Activated CD8-positive, alpha-beta memory T cell treated with anti-CD3 and anti-CD28 coated beads for 48 hours (primary cell): ENCODE results near the gene ZMYM3.
"Not testable (repeated sequence)": the region's sequence is repeated elsewhere in the genome, so short reads cannot be mapped to it uniquely, and the experiment has no call there.

Experiments used
- DNase-seq, 3 experiments: peaks; one replicate each; pipeline ENCODE4 v3.0.0-alpha.2; 2020; ENCODE audit warnings: low read depth in 2 of 3, low spot score in 2 of 3

ZMYM3 gene

GRCh38 chrX:71254092-71254963, at the start of gene ZMYM3:
Gene ZMYM3 (minus strand): TSS chrX:71254140. CDS start chrX:71253255, 885 bp downstream.
- DNase-seq: peak; percentile 43 to 66 (median 51)

GRCh38 chrX:71302461-71303213, 48.7 kb upstream of the ZMYM3 start:
- no peak for DNase-seq

GRCh38 chrX:71301195-71301924, 47.4 kb upstream of the ZMYM3 start, which contains the start of gene ITGB1BP2:
Gene ITGB1BP2 (plus strand): TSS chrX:71301750. CDS start chrX:71301807, 57 bp downstream.
- DNase-seq: no peak

GRCh38 chrX:71300495-71300894, 46.6 kb upstream of the ZMYM3 start:
- DNase-seq: not testable (repeated sequence)

- not testable (repeated sequence) for DNase-seq
Observed at GRCh38 chrX:71300064-71300463, 46.1 kb upstream of the ZMYM3 start.

GRCh38 chrX:71298119-71298518, 44.2 kb upstream of the ZMYM3 start:
- DNase-seq: no peak

GRCh38 chrX:71296806-71297205, 42.9 kb upstream of the ZMYM3 start:
- no peak for DNase-seq

GRCh38 chrX:71292669-71293365, 38.9 kb upstream of the ZMYM3 start:
- no peak for DNase-seq

GRCh38 chrX:71291381-71291780, 37.4 kb upstream of the ZMYM3 start:
- DNase-seq: no peak

- DNase-seq: no peak
Observed at GRCh38 chrX:71285929-71286328, 32.0 kb upstream of the ZMYM3 start.

GRCh38 chrX:71283403-71284143, 29.6 kb upstream of the ZMYM3 start, which contains the start of gene NONO:
Gene NONO (plus strand): TSS chrX:71283635. CDS start chrX:71290638, 7,003 bp downstream.
- DNase-seq: peak; percentile 20 to 62 (median 59)

- peak; percentile 11 to 17 (median 12) for DNase-seq
Observed at GRCh38 chrX:71282514-71283402, 28.8 kb upstream of the ZMYM3 start.

- not testable (repeated sequence) for DNase-seq
Observed at GRCh38 chrX:71281300-71281699, 27.4 kb upstream of the ZMYM3 start.

GRCh38 chrX:71272313-71272712, 18.4 kb upstream of the ZMYM3 start:
- DNase-seq: not testable (repeated sequence)

- no peak for DNase-seq
Observed at GRCh38 chrX:71269801-71270395, 16.0 kb upstream of the ZMYM3 start.

- DNase-seq: not testable (repeated sequence)
Observed at GRCh38 chrX:71268624-71269023, 14.7 kb upstream of the ZMYM3 start.

- no peak for DNase-seq
Observed at GRCh38 chrX:71256856-71257255, 2.9 kb upstream of the ZMYM3 start.

- no peak for DNase-seq
Observed at GRCh38 chrX:71256051-71256450, 2.1 kb upstream of the ZMYM3 start.
